Thyroid gland (tissue), 4 donors: ENCODE measurements around the gene E2F1. TPM values are rescaled to one million over a fixed set of nuclear protein-coding genes. Genes with fewer than 3 reads are reported as not detected.

Experiments
- DNase-seq, 2 donors: peaks; one replicate each; pipeline ENCODE4 v3.0.0-alpha.2; 2019
- H3K27ac ChIP-seq, 3 donors: fragments of 200-600 bp; sonication (generic); 1 replicate in 2 of 3; 2 replicates in 1 of 3; pipeline ENCODE4 v1.5.1; 2016 to 2019; ENCODE audit warnings: mild to moderate bottlenecking in 1 of 3, moderate library complexity in 1 of 3
- H3K27me3 ChIP-seq: fragments of 200-600 bp; sonication (generic); one replicate; pipeline ENCODE4 v1.5.1; 2019
- H3K36me3 ChIP-seq, 2 donors: fragments of 200-600 bp; sonication (generic); one replicate each; pipeline ENCODE4 v1.5.1; 2016 to 2019
- H3K4me1 ChIP-seq, 2 donors: fragments of 200-600 bp; sonication (generic); one replicate each; pipeline ENCODE4 v1.5.1; 2017 to 2019
- H3K4me3 ChIP-seq, 3 donors: fragments of 200-600 bp; sonication (generic); replicated peaks in 1 of 3; 1 replicate in 2 of 3; 2 replicates in 1 of 3; pipeline ENCODE4 v1.5.1; 2016; ENCODE audit warnings: mild to moderate bottlenecking in 1 of 3
- H3K9me3 ChIP-seq: fragments of 200-600 bp; sonication (generic); one replicate; pipeline ENCODE4 v1.5.1; 2017
- CTCF ChIP-seq, 6 experiments: fragments of 200-600 bp in 3 of 6; fragments of 450-650 bp in 3 of 6; sonication (generic) in 3 of 6; IDR thresholded peaks; one replicate each; pipeline ENCODE4 v1.5.1; 2016 to 2019; ENCODE audit warnings: antibody characterized with exemption in 6 of 6, mild to moderate bottlenecking in 2 of 6, inconsistent platforms in 1 of 6, moderate library complexity in 1 of 6
- POLR2A ChIP-seq, 2 donors: fragments of 450-650 bp; IDR thresholded peaks; one replicate each; pipeline ENCODE4 v1.6.1; 2017; ENCODE audit warnings: antibody characterized with exemption in 2 of 2, mild to moderate bottlenecking in 2 of 2, moderate library complexity in 1 of 2
- WGBS, 2 donors: methylation state at CpG; one replicate each; pipeline ENCODE4 v1.1.5; 2017; 5-methylcytosine and 5-hydroxymethylcytosine counted together
- intact Hi-C: fragments of 100-400 bp; cut with DNase I; formaldehyde crosslinking; loops from one replicate; pipeline ENCODE4 v1.15.1; 2023
- total RNA-seq, 4 donors: library from RNA; depleted of rRNA; stranded (reverse); fragments of >200 nt; gene quantifications; one replicate each; pipeline ENCODE4 v1.2.3, GENCODE V29; 2016

The E2F1 gene
- total RNA-seq, 4 donors from 2014 or later: 0.42 to 0.89 (median 0.67) TPM; not detected in 1

- peak; percentile 89 for DNase-seq
- no peaks in the 10 kb centered on the region for H3K36me3 ChIP-seq
- no peak for TF ChIP-seq POLR2A (IDR thresholded peaks at IDR 0.05)
- TF ChIP-seq CTCF (IDR thresholded peaks at IDR 0.05): peak in 1 of 6 experiments; percentile 5
- H3K27ac ChIP-seq: peak overlapping the region; percentile 68 to 89 (median 81)
- H3K4me3 ChIP-seq: no peak overlapping the region
- H3K27me3 ChIP-seq: no peaks in the 10 kb centered on the region
- H3K9me3 ChIP-seq: no peaks in the 10 kb centered on the region
- H3K4me1 ChIP-seq: peaks cover 17 to 28% of the 10 kb centered on the region in 2 donors
- 58 to 63% methylated on average over 17 of the region's 17 CpGs for WGBS, 2 donors
- intact Hi-C loops: loop anchor here (5.0 kb wide), 1 partner anchor 33 kb away; no protein-coding TSS in a partner anchor
Observed at GRCh38 chr20:33693741-33694638, 7.8 kb upstream of the E2F1 start.

GRCh38 chr20:33693289-33693688, 7.1 kb upstream of the E2F1 start:
- intact Hi-C loops: loop anchor here (5.0 kb wide), 1 partner anchor 34 kb away; no protein-coding TSS in a partner anchor
- peak; percentile 80 to 81 for DNase-seq
- Histone ChIP-seq H3K9me3 (no peaks in the 10 kb centered on the region), H3K27ac (peak overlapping the region; percentile 68 to 89 (median 81)), H3K4me1 (peaks cover 22 to 35% of the 10 kb centered on the region in 2 donors), H3K36me3 (no peaks in the 10 kb centered on the region), H3K4me3 (no peak overlapping the region), H3K27me3 (no peaks in the 10 kb centered on the region)
- no peak for TF ChIP-seq CTCF (IDR thresholded peaks at IDR 0.05)
- no peak for TF ChIP-seq POLR2A (IDR thresholded peaks at IDR 0.05)
- 60 to 66% methylated on average over 5 of the region's 5 CpGs for WGBS, 2 donors

- H3K4me1 ChIP-seq: peaks cover 22 to 51% of the 10 kb centered on the region in 2 donors
- TF ChIP-seq CTCF (IDR thresholded peaks at IDR 0.05): no peak
- TF ChIP-seq POLR2A (IDR thresholded peaks at IDR 0.05): no peak
- H3K27ac ChIP-seq: no peak overlapping the region
- no peaks in the 10 kb centered on the region for H3K9me3 ChIP-seq
- H3K36me3 ChIP-seq: no peaks in the 10 kb centered on the region
- DNase-seq: no peak
- intact Hi-C loops: loop anchor here (5.0 kb wide), 1 partner anchor 37 kb away; no protein-coding TSS in a partner anchor
- 59 to 62% methylated on average over 4 of the region's 4 CpGs for WGBS, 2 donors
- H3K27me3 ChIP-seq: no peaks in the 10 kb centered on the region
- no peak overlapping the region for H3K4me3 ChIP-seq
Observed at GRCh38 chr20:33689973-33690372, 3.8 kb upstream of the E2F1 start.

GRCh38 chr20:33689493-33689892, 3.3 kb upstream of the E2F1 start:
- DNase-seq: no peak
- H3K4me1 ChIP-seq: peaks cover 18 to 47% of the 10 kb centered on the region in 2 donors
- H3K36me3 ChIP-seq: no peaks in the 10 kb centered on the region
- TF ChIP-seq CTCF (IDR thresholded peaks at IDR 0.05) (no peak), POLR2A (IDR thresholded peaks at IDR 0.05) (no peak)
- no peak overlapping the region for H3K4me3 ChIP-seq
- H3K9me3 ChIP-seq: no peaks in the 10 kb centered on the region
- WGBS, 2 donors: 93 to 100% methylated on average over 1 of the region's 1 CpG
- intact Hi-C loops: no loop called here
- H3K27me3 ChIP-seq: no peaks in the 10 kb centered on the region
- peak overlapping the region in 1 of 3 donors; percentile 64 for H3K27ac ChIP-seq

- DNase-seq: peak; percentile 72 to 81
- Histone ChIP-seq H3K27me3 (no peaks in the 10 kb centered on the region), H3K9me3 (no peaks in the 10 kb centered on the region), H3K4me1 (peaks cover 13 to 42% of the 10 kb centered on the region in 2 donors), H3K27ac (peak overlapping the region; percentile 16 to 64 (median 40)), H3K4me3 (no peak overlapping the region), H3K36me3 (no peaks in the 10 kb centered on the region)
- TF ChIP-seq POLR2A (IDR thresholded peaks at IDR 0.05) (no peak), CTCF (IDR thresholded peaks at IDR 0.05) (no peak)
- intact Hi-C loops: no loop called here
- WGBS, 2 donors: 35 to 37% methylated on average over 3 of the region's 3 CpGs
Observed at GRCh38 chr20:33688938-33689424, 2.8 kb upstream of the E2F1 start.
